AG09309 (cell line): ENCODE results near the gene LHX4.
A peak's percentile ranks its signal among the peaks of the same experiment; 100 is the strongest.

Experiments
- DNase-seq: peaks from one replicate; pipeline ENCODE4 v3.0.0-alpha.2; 2010; ENCODE audit warnings: low read depth
- H3K4me3 ChIP-seq: 2 replicates; pipeline ENCODE4 v1.5.1; 2011; ENCODE audit warnings: mild to moderate bottlenecking, low read depth, low read length, moderate library complexity; ENCODE audit not compliant: control insufficient read depth
- CTCF ChIP-seq: IDR thresholded peaks from 2 replicates; pipeline ENCODE4 v1.5.1; 2011; ENCODE audit warnings: mild to moderate bottlenecking, low read depth, low read length, inconsistent platforms; ENCODE audit not compliant: insufficient read depth, control insufficient read depth; ENCODE audit errors: missing control alignments

The LHX4 gene

GRCh38 chr1:180269645-180270529 is 39.8 kb downstream of the LHX4 start:
- DNase-seq: no peak
- H3K4me3 ChIP-seq: no peak overlapping the region
- peak; percentile 24 for TF ChIP-seq CTCF

GRCh38 chr1:180270530-180271271 is 40.6 kb downstream of the LHX4 start:
- no peak overlapping the region for H3K4me3 ChIP-seq
- DNase-seq: no peak
- no peak for TF ChIP-seq CTCF

GRCh38 chr1:180271272-180272255 is 41.5 kb downstream of the LHX4 start:
- TF ChIP-seq CTCF: no peak
- no peak for DNase-seq
- H3K4me3 ChIP-seq: no peak overlapping the region

- no peak for TF ChIP-seq CTCF
- H3K4me3 ChIP-seq: no peak overlapping the region
- DNase-seq: no peak
Observed at GRCh38 chr1:180272395-180272794, 42.3 kb downstream of the LHX4 start.

- DNase-seq: no peak
- TF ChIP-seq CTCF: no peak
- no peak overlapping the region for H3K4me3 ChIP-seq
Observed at GRCh38 chr1:180273066-180273465, 43.0 kb downstream of the LHX4 start.

- no peak for DNase-seq
- no peak overlapping the region for H3K4me3 ChIP-seq
- TF ChIP-seq CTCF: no peak
Observed at GRCh38 chr1:180274221-180274620, 44.2 kb downstream of the LHX4 start.
